Naive thymus-derived CD4-positive, alpha-beta T cell (primary cell): ENCODE measurements around the gene PROC. TPM values are rescaled to one million over a fixed set of nuclear protein-coding genes. Genes with fewer than 3 reads are reported as not detected.
A peak's percentile ranks its signal among the peaks of the same experiment; 100 is the strongest.

Experiments
- ATAC-seq: fragments of 150-1000 bp; cut with Tn5 transposase; 2 replicates; pipeline ENCODE4 v1.10.0; 2021; ENCODE audit warnings: mild to moderate bottlenecking, moderate library complexity
- CTCF ChIA-PET: fragments of 350-600 bp; sonication (Branson Sonifier 250); formaldehyde crosslinking; loops from one replicate; lab custom pipeline; 2021; ENCODE audit warnings: antibody characterized with exemption; lab: Charles Lee
- POLR2A ChIA-PET: fragments of 350-600 bp; sonication (Branson Sonifier 250); formaldehyde crosslinking; loops from one replicate; lab custom pipeline; 2021; ENCODE audit warnings: antibody characterized with exemption, inconsistent platforms; lab: Charles Lee
- DNase-seq, 9 donors: peaks; one replicate each; pipeline versions ENCODE4 v3.0.0 to v3.0.0-alpha.2; 2020 to 2022; ENCODE audit warnings: mixed read lengths in 1 of 9
- H3K27ac ChIP-seq: one replicate; pipeline ENCODE4 v1.7.0; 2013; ENCODE audit warnings: mild to moderate bottlenecking, low read depth, low read length, moderate library complexity
- H3K27me3 ChIP-seq, 2 donors: one replicate each; pipeline ENCODE4 v1.7.0; 2013; ENCODE audit warnings: low read length in 2 of 2, mild to moderate bottlenecking in 2 of 2, moderate library complexity in 2 of 2; ENCODE audit not compliant: control insufficient read depth in 2 of 2, insufficient read depth in 2 of 2
- H3K36me3 ChIP-seq, 3 experiments: 1 replicate in 2 of 3; 2 replicates in 1 of 3; pipeline ENCODE4 v1.7.0; 2013; ENCODE audit warnings: low read length in 3 of 3, mild to moderate bottlenecking in 3 of 3, moderate library complexity in 1 of 3; ENCODE audit not compliant: insufficient read depth in 3 of 3, control insufficient read depth in 2 of 3
- H3K4me1 ChIP-seq, 2 donors: one replicate each; pipeline ENCODE4 v1.7.0; 2013; ENCODE audit warnings: low read length in 2 of 2, mild to moderate bottlenecking in 2 of 2, moderate library complexity in 1 of 2; ENCODE audit not compliant: control insufficient read depth in 2 of 2, insufficient read depth in 2 of 2
- H3K4me3 ChIP-seq: 2 replicates; pipeline ENCODE4 v1.7.0; 2013; ENCODE audit warnings: mild to moderate bottlenecking, low read length
- H3K9me3 ChIP-seq, 3 experiments: 1 replicate in 2 of 3; 2 replicates in 1 of 3; pipeline ENCODE4 v1.7.0; 2013; ENCODE audit warnings: low read length in 3 of 3; ENCODE audit not compliant: control insufficient read depth in 2 of 3
- H3K27ac Mint-ChIP-seq, 9 donors: one replicate each; pipeline ENCODE4 v1.8.0; 2020 to 2022; ENCODE audit warnings: mixed read lengths in 9 of 9, mild to moderate bottlenecking in 8 of 9, moderate library complexity in 5 of 9, inconsistent platforms in 2 of 9
- H3K27me3 Mint-ChIP-seq, 5 donors: one replicate each; pipeline ENCODE4 v1.8.0; 2021 to 2022; ENCODE audit warnings: mixed read lengths in 5 of 5, mild to moderate bottlenecking in 1 of 5
- H3K36me3 Mint-ChIP-seq, 5 donors: one replicate each; pipeline ENCODE4 v1.8.0; 2020 to 2022; ENCODE audit warnings: mixed read lengths in 5 of 5, mild to moderate bottlenecking in 3 of 5, inconsistent platforms in 1 of 5
- H3K4me1 Mint-ChIP-seq, 7 donors: one replicate each; pipeline ENCODE4 v1.8.0; 2020 to 2022; ENCODE audit warnings: mixed read lengths in 7 of 7, mild to moderate bottlenecking in 3 of 7, inconsistent platforms in 1 of 7
- H3K4me3 Mint-ChIP-seq, 10 donors: one replicate each; pipeline ENCODE4 v1.8.0; 2020 to 2022; ENCODE audit warnings: mild to moderate bottlenecking in 10 of 10, mixed read lengths in 10 of 10, moderate library complexity in 6 of 10, inconsistent platforms in 2 of 10
- H3K9me3 Mint-ChIP-seq, 11 donors: one replicate each; pipeline ENCODE4 v1.8.0; 2020 to 2022; ENCODE audit warnings: mixed read lengths in 11 of 11, mild to moderate bottlenecking in 4 of 11, inconsistent platforms in 1 of 11, moderate library complexity in 1 of 11
- intact Hi-C, 2 donors: fragments of 100-400 bp; cut with micrococcal nuclease; formaldehyde crosslinking; loops; one replicate each; pipeline ENCODE4 v1.15.1; 2023
- polyA plus RNA-seq, 2 donors: library from polyadenylated mRNA; unstranded; fragments of 300-500 nt; fragmentation: Illumina TruSeq; gene quantifications; one replicate each; pipeline ENCODE4 v1.2.3, GENCODE V29; 2021
- total RNA-seq, 6 experiments: library from RNA in 5 of 6; stranded (reverse) in 5 of 6; gene quantifications; 1 replicate in 5 of 6; 2 replicates in 1 of 6; pipeline ENCODE4 v1.2.3 and lab custom pipeline; 2021 to 2026

PROC gene
- under 1 TPM in 1 of 5 experiments, not detected in 4; 0.64 TPM for total RNA-seq
- polyA plus RNA-seq = not detected
- not detected for total RNA-seq (lab: John Stamatoyannopoulos, UW)

DNA sequence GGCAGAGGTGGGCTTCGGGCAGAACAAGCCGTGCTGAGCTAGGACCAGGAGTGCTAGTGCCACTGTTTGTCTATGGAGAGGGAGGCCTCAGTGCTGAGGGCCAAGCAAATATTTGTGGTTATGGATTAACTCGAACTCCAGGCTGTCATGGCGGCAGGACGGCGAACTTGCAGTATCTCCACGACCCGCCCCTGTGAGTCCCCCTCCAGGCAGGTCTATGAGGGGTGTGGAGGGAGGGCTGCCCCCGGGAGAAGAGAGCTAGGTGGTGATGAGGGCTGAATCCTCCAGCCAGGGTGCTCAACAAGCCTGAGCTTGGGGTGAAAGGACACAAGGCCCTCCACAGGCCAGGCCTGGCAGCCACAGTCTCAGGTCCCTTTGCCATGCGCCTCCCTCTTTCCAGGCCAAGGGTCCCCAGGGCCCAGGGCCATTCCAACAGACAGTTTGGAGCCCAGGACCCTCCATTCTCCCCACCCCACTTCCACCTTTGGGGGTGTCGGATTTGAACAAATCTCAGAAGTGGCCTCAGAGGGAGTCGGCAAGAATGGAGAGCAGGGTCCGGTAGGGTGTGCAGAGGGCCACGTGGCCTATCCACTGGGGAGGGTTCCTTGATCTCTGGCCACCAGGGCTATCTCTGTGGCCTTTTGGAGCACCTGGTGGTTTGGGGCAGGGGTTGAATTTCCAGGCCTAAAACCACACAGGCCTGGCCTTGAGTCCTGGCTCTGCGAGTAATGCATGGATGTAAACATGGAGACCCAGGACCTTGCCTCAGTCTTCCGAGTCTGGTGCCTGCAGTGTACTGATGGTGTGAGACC is at the start of gene PROC:
PROC (plus strand) TSS at position 128 of the 812 bp plus-strand sequence. CDS start 1,516 bp downstream, outside the sequence.
- no peak within 1 kb of the TSS for H3K27ac ChIP-seq
- Mint-ChIP-seq H3K36me3 (no peaks in the 10 kb centered on the region), H3K27ac (peak within 1 kb of the TSS in 3 of 9 donors; percentile 42 to 68 (median 66)), H3K4me1 (peaks cover 14 to 24% (median 15%) of the 10 kb centered on the region in 7 donors), H3K27me3 (peaks cover 22 to 49% (median 28%) of the 10 kb centered on the region in 5 donors), H3K9me3 (peaks cover 0 to 2% (median 0%) of the 10 kb centered on the region in 11 donors), H3K4me3 (peak within 1 kb of the TSS; percentile 34 to 91 (median 71))
- intact Hi-C loops = loop anchor here in 1 of 2 donors (5.0 to 10.0 kb wide), 4 partner anchors 59 to 334 kb away; partner anchors contain the start of gene ERCC3
- peaks cover 0 to 12% of the 10 kb centered on the region in 2 donors for H3K27me3 ChIP-seq
- CTCF ChIA-PET = no interaction called here
- H3K36me3 ChIP-seq = no peaks in the 10 kb centered on the region
- no peak within 1 kb of the TSS for H3K4me3 ChIP-seq
- no peak for ATAC-seq
- peaks cover 0 to 11% of the 10 kb centered on the region in 2 donors for H3K4me1 ChIP-seq
- POLR2A ChIA-PET = interaction anchor here (0.6 to 4.5 kb wide), 2 partner anchors 29 to 356 kb away, joined by 6 to 25 read pairs; no protein-coding TSS in a partner anchor
- no peak for DNase-seq
- H3K9me3 ChIP-seq = no peaks in the 10 kb centered on the region

GRCh38 chr2:127370010-127370409 is 48.2 kb upstream of the PROC start:
- POLR2A ChIA-PET = interaction anchor here (0.5 kb wide), 1 partner anchor 30 kb away, joined by 3 read pairs; no protein-coding TSS in a partner anchor
- intact Hi-C loops = no loop called here
- DNase-seq = no peak
- Histone ChIP-seq H3K4me3 (no peak overlapping the region), H3K27ac (no peak overlapping the region), H3K36me3 (peaks cover 0 to 7% (median 0%) of the 10 kb centered on the region in 3 experiments), H3K4me1 (peaks cover 5 to 6% of the 10 kb centered on the region in 2 donors), H3K9me3 (peaks cover 0 to 38% (median 3%) of the 10 kb centered on the region in 3 experiments), H3K27me3 (no peaks in the 10 kb centered on the region)
- ATAC-seq = no peak
- CTCF ChIA-PET = no interaction called here
- H3K36me3 Mint-ChIP-seq = peaks cover 16 to 48% (median 37%) of the 10 kb centered on the region in 5 donors
- H3K4me1 Mint-ChIP-seq = peaks cover 10 to 68% (median 56%) of the 10 kb centered on the region in 7 donors
- peaks cover 0 to 51% (median 25%) of the 10 kb centered on the region in 11 donors for H3K9me3 Mint-ChIP-seq
- no peaks in the 10 kb centered on the region for H3K27me3 Mint-ChIP-seq
- peak overlapping the region in 1 of 9 donors; percentile 38 for H3K27ac Mint-ChIP-seq
- peak overlapping the region in 1 of 10 donors; percentile 35 for H3K4me3 Mint-ChIP-seq

DNA sequence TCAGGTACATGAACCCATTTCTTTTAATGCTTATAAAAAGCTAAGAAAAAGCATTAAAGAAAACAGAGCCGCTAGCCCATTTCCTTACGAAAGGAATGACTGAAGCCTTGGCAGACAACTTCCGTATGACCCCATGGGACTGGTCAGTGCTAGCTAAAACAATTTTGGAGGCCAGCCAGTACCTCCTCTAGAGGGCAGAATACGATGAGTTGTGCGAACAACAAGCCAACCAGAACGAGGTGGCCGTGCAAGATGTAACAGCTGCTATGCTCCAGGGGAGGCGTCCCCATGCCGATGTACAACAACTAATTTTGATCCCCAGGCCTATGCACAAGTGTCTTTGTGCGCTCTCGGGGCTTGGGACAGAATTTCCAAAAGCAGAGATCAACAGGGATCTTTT is 47.2 kb upstream of the PROC start:
- H3K36me3 ChIP-seq = peaks cover 0 to 7% (median 0%) of the 10 kb centered on the region in 3 experiments
- H3K4me3 ChIP-seq = no peak overlapping the region
- no peaks in the 10 kb centered on the region for H3K4me1 ChIP-seq
- ChIA-PET POLR2A (interaction anchor here (0.8 kb wide), 1 partner anchor 11 kb away, joined by 3 read pairs; no protein-coding TSS in a partner anchor), CTCF (no interaction called here)
- Mint-ChIP-seq H3K27ac (no peak overlapping the region), H3K4me1 (peaks cover 7 to 63% (median 51%) of the 10 kb centered on the region in 7 donors), H3K4me3 (no peak overlapping the region), H3K36me3 (peaks cover 21 to 55% (median 45%) of the 10 kb centered on the region in 5 donors), H3K27me3 (no peaks in the 10 kb centered on the region), H3K9me3 (peaks cover 4 to 58% (median 30%) of the 10 kb centered on the region in 11 donors)
- DNase-seq (no peak), ATAC-seq (no peak)
- no peak overlapping the region for H3K27ac ChIP-seq
- peaks cover 0 to 38% (median 3%) of the 10 kb centered on the region in 3 experiments for H3K9me3 ChIP-seq
- intact Hi-C loops = no loop called here
- no peaks in the 10 kb centered on the region for H3K27me3 ChIP-seq

GRCh38 chr2:127373362-127374083 is 44.7 kb upstream of the PROC start:
- Mint-ChIP-seq H3K4me3 (no peak overlapping the region), H3K4me1 (peaks cover 15 to 55% (median 46%) of the 10 kb centered on the region in 7 donors), H3K27me3 (no peaks in the 10 kb centered on the region), H3K27ac (peak overlapping the region in 1 of 9 donors; percentile 57), H3K36me3 (peaks cover 25 to 67% (median 60%) of the 10 kb centered on the region in 5 donors), H3K9me3 (peaks cover 4 to 65% (median 33%) of the 10 kb centered on the region in 11 donors)
- intact Hi-C loops = no loop called here
- peaks cover 0 to 44% (median 3%) of the 10 kb centered on the region in 3 experiments for H3K9me3 ChIP-seq
- ChIA-PET POLR2A (no interaction called here), CTCF (interaction anchor here (0.7 kb wide), 1 partner anchor 48 kb away, joined by 3 read pairs; no protein-coding TSS in a partner anchor)
- no peak overlapping the region for H3K4me3 ChIP-seq
- DNase-seq (no peak), ATAC-seq (no peak)
- peaks cover 0 to 12% (median 0%) of the 10 kb centered on the region in 3 experiments for H3K36me3 ChIP-seq
- no peaks in the 10 kb centered on the region for H3K27me3 ChIP-seq
- H3K4me1 ChIP-seq = no peaks in the 10 kb centered on the region
- no peak overlapping the region for H3K27ac ChIP-seq

- CTCF ChIA-PET = no interaction called here
- peaks cover 28 to 74% (median 63%) of the 10 kb centered on the region in 7 donors for H3K4me1 Mint-ChIP-seq
- POLR2A ChIA-PET = interaction anchor here (0.6 to 2.4 kb wide), 2 partner anchors 12 to 72 kb away, joined by 3 to 6 read pairs; partner anchors contain the start of gene MAP3K2
Observed at GRCh38 chr2:127376257-127376656, 42.0 kb upstream of the PROC start.

DNA sequence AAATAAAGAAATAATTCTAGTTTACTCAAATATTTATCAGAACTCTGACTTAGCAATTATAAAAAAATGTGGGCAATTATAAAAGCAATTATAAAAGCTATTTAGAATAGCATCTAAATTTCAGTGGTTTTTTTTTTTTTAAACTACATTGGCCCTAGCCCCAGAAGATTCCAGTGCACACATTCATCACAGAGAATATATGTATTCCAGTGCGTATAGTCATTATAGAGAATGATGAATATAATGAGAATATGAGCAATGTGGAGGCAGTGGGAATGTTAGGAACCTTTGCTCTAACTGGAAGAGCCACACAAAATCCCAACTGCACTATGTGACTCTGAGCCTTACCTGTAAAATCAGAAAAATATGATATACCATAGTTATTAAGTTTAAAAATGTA is 41.0 kb upstream of the PROC start:
- no peak for ATAC-seq
- no peak overlapping the region for H3K4me3 ChIP-seq
- intact Hi-C loops = no loop called here
- Mint-ChIP-seq H3K36me3 (peaks cover 21 to 41% (median 37%) of the 10 kb centered on the region in 5 donors), H3K27ac (peak overlapping the region in 3 of 9 donors; percentile 2 to 28 (median 14)), H3K4me1 (peaks cover 36 to 76% (median 64%) of the 10 kb centered on the region in 7 donors), H3K27me3 (no peaks in the 10 kb centered on the region), H3K9me3 (peaks cover 4 to 39% (median 22%) of the 10 kb centered on the region in 11 donors), H3K4me3 (peak overlapping the region in 2 of 10 donors; percentile 51 to 55)
- no peaks in the 10 kb centered on the region for H3K27me3 ChIP-seq
- peaks cover 0 to 29% (median 3%) of the 10 kb centered on the region in 3 experiments for H3K9me3 ChIP-seq
- CTCF ChIA-PET = no interaction called here
- peaks cover 0 to 5% (median 0%) of the 10 kb centered on the region in 3 experiments for H3K36me3 ChIP-seq
- DNase-seq = no peak
- POLR2A ChIA-PET = interaction anchor here (2.4 kb wide), 1 partner anchor 11 kb away, joined by 6 read pairs; the partner anchor contains the start of gene MAP3K2
- peaks cover 0 to 10% of the 10 kb centered on the region in 2 donors for H3K4me1 ChIP-seq
- no peak overlapping the region for H3K27ac ChIP-seq

More at GRCh38 chr2:127376257-127376656, 42.0 kb upstream of the PROC start:
- H3K36me3 ChIP-seq = peaks cover 0 to 5% (median 0%) of the 10 kb centered on the region in 3 experiments
- intact Hi-C loops = no loop called here
- ATAC-seq = no peak
- H3K9me3 ChIP-seq = peaks cover 0 to 30% (median 3%) of the 10 kb centered on the region in 3 experiments
- DNase-seq = no peak
- peaks cover 21 to 51% (median 47%) of the 10 kb centered on the region in 5 donors for H3K36me3 Mint-ChIP-seq
- peak overlapping the region in 1 of 10 donors; percentile 59 for H3K4me3 Mint-ChIP-seq
- no peak overlapping the region for H3K27ac ChIP-seq
- no peak overlapping the region for H3K27ac Mint-ChIP-seq
- peaks cover 0 to 6% of the 10 kb centered on the region in 2 donors for H3K4me1 ChIP-seq
- H3K4me3 ChIP-seq = no peak overlapping the region
- peaks cover 4 to 49% (median 24%) of the 10 kb centered on the region in 11 donors for H3K9me3 Mint-ChIP-seq
- no peaks in the 10 kb centered on the region for H3K27me3 ChIP-seq
- H3K27me3 Mint-ChIP-seq = no peaks in the 10 kb centered on the region
